ENCODE measurements around the gene CACNA1C. TPM values are rescaled to one million over a fixed set of nuclear protein-coding genes. Genes with fewer than 3 reads are reported as not detected.

CACNA1C gene
- total RNA-seq, 4 donors from 2014 or later: 3.8 to 13.6 (median 5.7) TPM

DNA sequence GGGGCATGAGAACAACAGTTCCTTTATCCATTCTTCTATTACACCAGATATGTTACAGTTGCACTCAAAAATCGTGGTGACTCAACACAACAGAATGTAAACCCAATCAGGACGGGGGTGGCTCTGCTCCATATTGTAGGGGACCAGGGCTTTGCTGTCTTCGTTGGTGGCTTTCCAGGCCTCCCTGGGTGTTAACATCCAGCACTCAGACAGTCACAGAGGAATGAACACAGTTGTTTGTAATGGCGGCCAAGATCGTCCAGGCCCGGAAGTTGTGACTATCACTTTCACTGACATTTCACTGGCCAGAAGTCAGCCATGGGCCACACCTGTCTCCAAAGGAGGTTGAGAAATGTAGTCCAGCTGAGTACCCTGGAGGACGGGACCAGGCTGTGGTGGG lies 204.1 kb downstream of the CACNA1C start:
- TF ChIP-seq, protein P1, sequence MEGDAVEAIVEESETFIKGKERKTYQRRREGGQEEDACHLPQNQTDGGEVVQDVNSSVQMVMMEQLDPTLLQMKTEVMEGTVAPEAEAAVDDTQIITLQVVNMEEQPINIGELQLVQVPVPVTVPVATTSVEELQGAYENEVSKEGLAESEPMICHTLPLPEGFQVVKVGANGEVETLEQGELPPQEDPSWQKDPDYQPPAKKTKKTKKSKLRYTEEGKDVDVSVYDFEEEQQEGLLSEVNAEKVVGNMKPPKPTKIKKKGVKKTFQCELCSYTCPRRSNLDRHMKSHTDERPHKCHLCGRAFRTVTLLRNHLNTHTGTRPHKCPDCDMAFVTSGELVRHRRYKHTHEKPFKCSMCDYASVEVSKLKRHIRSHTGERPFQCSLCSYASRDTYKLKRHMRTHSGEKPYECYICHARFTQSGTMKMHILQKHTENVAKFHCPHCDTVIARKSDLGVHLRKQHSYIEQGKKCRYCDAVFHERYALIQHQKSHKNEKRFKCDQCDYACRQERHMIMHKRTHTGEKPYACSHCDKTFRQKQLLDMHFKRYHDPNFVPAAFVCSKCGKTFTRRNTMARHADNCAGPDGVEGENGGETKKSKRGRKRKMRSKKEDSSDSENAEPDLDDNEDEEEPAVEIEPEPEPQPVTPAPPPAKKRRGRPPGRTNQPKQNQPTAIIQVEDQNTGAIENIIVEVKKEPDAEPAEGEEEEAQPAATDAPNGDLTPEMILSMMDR (IDR thresholded peaks at IDR 0.05): no peak
- DNase-seq (ENCODE audit: low spot score): no peak
- ATAC-seq (ENCODE audit: low FRiP score): no peak

DNA sequence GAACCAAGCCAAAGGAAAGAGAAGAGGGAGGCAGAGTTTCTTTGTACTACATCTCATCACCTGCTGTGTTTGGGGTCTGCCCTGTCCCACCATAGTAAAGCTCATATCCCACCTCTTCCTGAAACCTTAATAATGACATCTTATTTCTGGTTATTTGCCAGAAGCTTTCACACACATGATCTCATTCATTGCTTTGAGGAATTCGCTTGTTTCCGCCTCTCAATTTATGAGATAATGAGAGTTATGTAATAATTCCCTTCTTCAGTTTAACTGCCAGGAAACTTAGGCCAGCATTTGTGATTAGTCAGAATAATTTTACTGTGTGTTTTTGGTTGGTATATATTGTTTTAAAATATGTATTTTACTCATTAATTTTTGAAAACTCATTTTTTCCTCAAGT lies 205.2 kb downstream of the CACNA1C start:
- TF ChIP-seq, protein P1 (IDR thresholded peaks at IDR 0.05): no peak
- DNase-seq (ENCODE audit: low spot score): no peak
- no peak for ATAC-seq (ENCODE audit: low FRiP score)

DNA sequence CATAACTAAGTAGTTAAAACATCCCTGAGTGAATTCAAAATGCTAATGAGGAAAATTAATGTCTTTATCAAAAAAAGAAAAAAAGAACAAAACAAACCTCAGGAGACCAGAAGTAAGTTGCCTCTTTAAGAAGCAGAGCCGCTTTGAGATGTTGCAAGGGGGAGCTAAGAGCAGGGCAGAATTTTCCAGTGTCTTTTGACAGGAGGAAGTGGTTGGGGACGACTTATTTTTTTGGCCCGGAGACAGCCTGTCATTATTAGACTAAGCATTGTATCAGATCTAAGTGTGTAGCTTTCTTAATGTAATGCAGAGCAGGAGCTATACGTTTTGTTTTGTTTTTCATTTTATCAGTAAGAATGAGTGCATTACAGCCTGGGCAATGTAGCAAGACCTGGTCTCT lies 206.6 kb downstream of the CACNA1C start:
- no peak for ATAC-seq (ENCODE audit: low FRiP score)

DNA sequence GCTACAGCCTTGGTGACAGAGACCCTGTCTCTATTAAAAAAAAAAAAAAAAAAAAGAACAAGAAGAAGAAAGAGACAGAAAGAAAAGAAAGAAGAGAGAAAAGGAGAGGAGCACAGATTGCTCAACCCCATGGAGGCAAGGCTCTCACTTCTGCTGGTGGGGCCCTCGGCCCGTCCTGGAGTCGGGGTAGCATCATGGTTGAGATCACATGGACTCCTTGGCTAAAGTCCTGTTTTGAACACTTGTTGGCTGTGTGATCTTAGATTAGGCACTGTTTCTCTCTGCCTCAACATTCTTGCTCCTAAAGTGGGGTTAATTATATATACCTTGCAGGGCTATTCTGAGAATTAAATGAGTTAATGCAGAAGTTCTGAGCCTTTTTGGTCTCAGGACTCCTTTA lies 207.7 kb downstream of the CACNA1C start:
- DNase-seq (ENCODE audit: low spot score): no peak
- TF ChIP-seq, protein P1 (IDR thresholded peaks at IDR 0.05): no peak
- ATAC-seq (ENCODE audit: low FRiP score): no peak

More for the DNA sequence above, 206.6 kb downstream of the CACNA1C start:
- TF ChIP-seq, protein P1 (IDR thresholded peaks at IDR 0.05): no peak
- no peak for DNase-seq (ENCODE audit: low spot score)

DNA sequence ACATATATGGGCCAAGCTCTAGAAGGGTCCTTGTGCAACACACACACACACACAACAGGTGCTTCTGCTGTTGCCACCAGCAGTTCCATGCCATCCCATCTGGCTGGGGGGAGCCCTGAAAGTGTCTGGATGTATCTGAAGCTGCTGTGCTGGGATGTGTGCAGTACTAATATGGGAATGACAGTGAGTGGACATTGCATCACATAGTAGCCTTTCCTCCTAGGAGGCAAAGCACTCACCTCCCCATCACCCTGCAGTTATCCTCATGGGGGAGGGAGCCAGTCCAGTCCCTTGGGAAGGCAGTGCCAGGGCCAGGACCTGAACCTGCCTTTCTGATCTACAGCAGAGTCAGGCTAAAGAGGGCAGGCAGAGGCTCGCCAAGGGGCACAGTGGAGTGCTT lies 208.9 kb downstream of the CACNA1C start:
- ATAC-seq (ENCODE audit: low FRiP score): no peak
- TF ChIP-seq, protein P1 (IDR thresholded peaks at IDR 0.05): no peak

DNA sequence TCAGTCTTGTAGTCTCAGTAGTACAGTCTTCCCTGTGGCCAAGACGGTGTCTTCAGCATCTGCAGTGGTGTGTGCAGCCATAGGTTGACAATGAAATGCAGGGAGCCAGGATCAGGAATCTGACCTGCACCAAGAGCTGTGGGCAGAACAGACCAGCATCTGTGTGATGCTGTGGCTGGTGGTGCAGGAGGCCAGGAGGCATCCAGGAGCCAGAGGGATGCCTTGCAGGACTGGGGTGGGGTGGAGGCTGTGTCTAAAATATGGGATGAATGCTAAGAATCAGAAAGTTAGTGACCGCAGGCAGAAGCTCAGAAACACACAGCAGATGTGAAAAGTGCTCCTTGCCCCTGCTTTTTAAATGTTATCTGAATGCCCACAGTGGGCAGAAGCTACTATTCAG lies 209.7 kb downstream of the CACNA1C start:
- DNase-seq (ENCODE audit: low spot score): no peak
- TF ChIP-seq, protein P1 (IDR thresholded peaks at IDR 0.05): no peak
- ATAC-seq (ENCODE audit: low FRiP score): no peak

More for the DNA sequence above, 208.9 kb downstream of the CACNA1C start:
- DNase-seq (ENCODE audit: low spot score): no peak

DNA sequence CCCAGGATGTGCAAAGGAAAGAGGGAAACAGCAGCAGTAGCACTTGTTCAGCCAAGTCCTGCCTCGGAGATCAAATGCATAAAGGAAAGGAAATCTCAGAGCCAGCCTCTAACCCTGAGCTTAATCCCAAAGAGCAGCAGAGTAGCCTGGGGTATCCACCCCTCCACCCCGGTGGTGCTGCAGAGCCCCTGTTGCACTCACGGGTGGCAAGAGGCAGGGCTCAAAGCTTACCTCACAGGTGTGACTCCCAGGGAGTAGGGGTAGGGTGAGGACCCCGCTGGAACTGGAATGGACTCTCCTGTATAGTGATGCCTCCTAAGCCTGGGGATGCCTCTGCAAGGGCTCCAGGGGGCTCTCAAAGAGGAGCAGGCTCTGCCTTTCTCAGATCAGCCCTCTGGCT lies 211.1 kb downstream of the CACNA1C start:
- TF ChIP-seq, protein P1 (IDR thresholded peaks at IDR 0.05): no peak
- DNase-seq (ENCODE audit: low spot score): no peak
- ATAC-seq (ENCODE audit: low FRiP score): no peak
